Tibial nerve (tissue), 4 donors: ENCODE results near the gene PAK1IP1.

Source experiments
- CTCF ChIP-seq, 5 experiments: fragments of 200-600 bp in 3 of 5; fragments of 450-650 bp in 2 of 5; sonication (generic) in 3 of 5; IDR thresholded peaks; one replicate each; pipeline ENCODE4 v1.5.1; 2016 to 2019; ENCODE audit warnings: antibody characterized with exemption in 5 of 5, mild to moderate bottlenecking in 3 of 5, moderate library complexity in 2 of 5
- EP300 ChIP-seq, 2 donors: sonication (generic); formaldehyde crosslinking; IDR thresholded peaks; one replicate each; pipeline ENCODE4 v1.6.1; 2017; ENCODE audit warnings: antibody characterized with exemption in 2 of 2, mild to moderate bottlenecking in 1 of 2
- POLR2A ChIP-seq, 2 donors: fragments of 450-650 bp; IDR thresholded peaks; one replicate each; pipeline ENCODE4 v1.6.1; 2017; ENCODE audit warnings: antibody characterized with exemption in 2 of 2, mild to moderate bottlenecking in 2 of 2, moderate library complexity in 2 of 2

GRCh38 chr6:10695086-10695657 is 400 bp downstream of the PAK1IP1 start:
- no peak for TF ChIP-seq CTCF (IDR thresholded peaks at IDR 0.05)
- TF ChIP-seq POLR2A (IDR thresholded peaks at IDR 0.05): no peak
- TF ChIP-seq EP300 (IDR thresholded peaks at IDR 0.05): no peak
